H1 (cell line): ENCODE measurements around the gene RFX2. TPM values are rescaled to one million over a fixed set of nuclear protein-coding genes. Genes with fewer than 3 reads are reported as not detected.

Source experiments
- KDM5A ChIP-seq: fragments of 200-600 bp; IDR thresholded peaks from 2 replicates; pipeline ENCODE4 v1.7.1; 2012; ENCODE audit warnings: mild to moderate bottlenecking, low read length, inconsistent platforms, mixed read lengths
- TEAD4 ChIP-seq: IDR thresholded peaks from 2 replicates; pipeline ENCODE4 v1.6.1; 2012; ENCODE audit warnings: low read depth, low read length, inconsistent platforms, mixed read lengths
- polyA plus RNA-seq, 7 experiments: library from polyadenylated mRNA; depleted of rRNA in 3 of 7; stranded (reverse) in 5 of 7; unstranded in 2 of 7; fragments of >200 nt in 5 of 7; fragments of 200-250 nt in 2 of 7; gene quantifications; 1 replicate in 5 of 7; 2 replicates in 1 of 7; 4 replicates in 1 of 7; pipeline versions ENCODE4 v1.2.1 to v1.2.3, GENCODE V29; 2011 to 2013; ENCODE audit warnings: missing spikeins in 2 of 7, mixed read lengths in 2 of 7
- total RNA-seq: library from RNA; stranded (reverse); fragmentation: NEBNext Ultra II Directional; extraction: Animal tissue kit (Norgen Biotek cat#: 25700); gene quantifications from 2 replicates; pipeline ENCODE4 v1.2.1, GENCODE V29; 2021
- TF ChIP-seq, protein P1 (sequence below): fragments of 300-600 bp; sonication (generic); IDR thresholded peaks from 2 replicates; pipeline ENCODE4 v1.7.1; 2012; ENCODE audit warnings: low read length, moderate library complexity, mild to moderate bottlenecking, inconsistent platforms; ENCODE audit not compliant: insufficient replicate concordance

RFX2 gene
- total and polyA plus RNA-seq, 2 of the 8 experiments (the other 6 are each of a cell fraction or from before 2014, with no cell fraction given), result 4.8 to 5.3 TPM

DNA sequence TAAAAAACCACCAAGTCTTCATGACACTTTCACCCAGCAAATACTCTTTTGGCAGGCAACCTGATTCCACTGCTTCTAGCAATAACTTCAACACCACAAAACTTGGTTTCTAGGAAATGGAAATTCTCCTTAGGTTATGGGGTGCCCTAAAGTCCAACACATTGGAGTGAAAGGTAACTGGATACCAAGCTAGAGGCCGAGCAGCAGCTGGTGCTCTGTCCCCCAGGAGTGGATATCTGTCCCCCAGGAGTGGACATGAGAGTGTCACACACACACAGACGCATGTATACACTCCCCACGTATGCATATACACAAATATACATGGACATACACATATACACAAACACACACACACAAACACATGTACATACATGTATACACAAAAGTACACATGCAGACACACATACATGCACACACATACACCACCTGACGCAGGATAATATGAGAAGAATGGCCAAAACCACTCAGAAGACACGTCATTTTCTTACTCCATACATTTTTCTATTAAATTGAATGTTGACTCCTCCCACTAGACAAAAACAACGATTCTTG, 50.8 kb downstream of the RFX2 start (continued):
- TF ChIP-seq, protein P1, sequence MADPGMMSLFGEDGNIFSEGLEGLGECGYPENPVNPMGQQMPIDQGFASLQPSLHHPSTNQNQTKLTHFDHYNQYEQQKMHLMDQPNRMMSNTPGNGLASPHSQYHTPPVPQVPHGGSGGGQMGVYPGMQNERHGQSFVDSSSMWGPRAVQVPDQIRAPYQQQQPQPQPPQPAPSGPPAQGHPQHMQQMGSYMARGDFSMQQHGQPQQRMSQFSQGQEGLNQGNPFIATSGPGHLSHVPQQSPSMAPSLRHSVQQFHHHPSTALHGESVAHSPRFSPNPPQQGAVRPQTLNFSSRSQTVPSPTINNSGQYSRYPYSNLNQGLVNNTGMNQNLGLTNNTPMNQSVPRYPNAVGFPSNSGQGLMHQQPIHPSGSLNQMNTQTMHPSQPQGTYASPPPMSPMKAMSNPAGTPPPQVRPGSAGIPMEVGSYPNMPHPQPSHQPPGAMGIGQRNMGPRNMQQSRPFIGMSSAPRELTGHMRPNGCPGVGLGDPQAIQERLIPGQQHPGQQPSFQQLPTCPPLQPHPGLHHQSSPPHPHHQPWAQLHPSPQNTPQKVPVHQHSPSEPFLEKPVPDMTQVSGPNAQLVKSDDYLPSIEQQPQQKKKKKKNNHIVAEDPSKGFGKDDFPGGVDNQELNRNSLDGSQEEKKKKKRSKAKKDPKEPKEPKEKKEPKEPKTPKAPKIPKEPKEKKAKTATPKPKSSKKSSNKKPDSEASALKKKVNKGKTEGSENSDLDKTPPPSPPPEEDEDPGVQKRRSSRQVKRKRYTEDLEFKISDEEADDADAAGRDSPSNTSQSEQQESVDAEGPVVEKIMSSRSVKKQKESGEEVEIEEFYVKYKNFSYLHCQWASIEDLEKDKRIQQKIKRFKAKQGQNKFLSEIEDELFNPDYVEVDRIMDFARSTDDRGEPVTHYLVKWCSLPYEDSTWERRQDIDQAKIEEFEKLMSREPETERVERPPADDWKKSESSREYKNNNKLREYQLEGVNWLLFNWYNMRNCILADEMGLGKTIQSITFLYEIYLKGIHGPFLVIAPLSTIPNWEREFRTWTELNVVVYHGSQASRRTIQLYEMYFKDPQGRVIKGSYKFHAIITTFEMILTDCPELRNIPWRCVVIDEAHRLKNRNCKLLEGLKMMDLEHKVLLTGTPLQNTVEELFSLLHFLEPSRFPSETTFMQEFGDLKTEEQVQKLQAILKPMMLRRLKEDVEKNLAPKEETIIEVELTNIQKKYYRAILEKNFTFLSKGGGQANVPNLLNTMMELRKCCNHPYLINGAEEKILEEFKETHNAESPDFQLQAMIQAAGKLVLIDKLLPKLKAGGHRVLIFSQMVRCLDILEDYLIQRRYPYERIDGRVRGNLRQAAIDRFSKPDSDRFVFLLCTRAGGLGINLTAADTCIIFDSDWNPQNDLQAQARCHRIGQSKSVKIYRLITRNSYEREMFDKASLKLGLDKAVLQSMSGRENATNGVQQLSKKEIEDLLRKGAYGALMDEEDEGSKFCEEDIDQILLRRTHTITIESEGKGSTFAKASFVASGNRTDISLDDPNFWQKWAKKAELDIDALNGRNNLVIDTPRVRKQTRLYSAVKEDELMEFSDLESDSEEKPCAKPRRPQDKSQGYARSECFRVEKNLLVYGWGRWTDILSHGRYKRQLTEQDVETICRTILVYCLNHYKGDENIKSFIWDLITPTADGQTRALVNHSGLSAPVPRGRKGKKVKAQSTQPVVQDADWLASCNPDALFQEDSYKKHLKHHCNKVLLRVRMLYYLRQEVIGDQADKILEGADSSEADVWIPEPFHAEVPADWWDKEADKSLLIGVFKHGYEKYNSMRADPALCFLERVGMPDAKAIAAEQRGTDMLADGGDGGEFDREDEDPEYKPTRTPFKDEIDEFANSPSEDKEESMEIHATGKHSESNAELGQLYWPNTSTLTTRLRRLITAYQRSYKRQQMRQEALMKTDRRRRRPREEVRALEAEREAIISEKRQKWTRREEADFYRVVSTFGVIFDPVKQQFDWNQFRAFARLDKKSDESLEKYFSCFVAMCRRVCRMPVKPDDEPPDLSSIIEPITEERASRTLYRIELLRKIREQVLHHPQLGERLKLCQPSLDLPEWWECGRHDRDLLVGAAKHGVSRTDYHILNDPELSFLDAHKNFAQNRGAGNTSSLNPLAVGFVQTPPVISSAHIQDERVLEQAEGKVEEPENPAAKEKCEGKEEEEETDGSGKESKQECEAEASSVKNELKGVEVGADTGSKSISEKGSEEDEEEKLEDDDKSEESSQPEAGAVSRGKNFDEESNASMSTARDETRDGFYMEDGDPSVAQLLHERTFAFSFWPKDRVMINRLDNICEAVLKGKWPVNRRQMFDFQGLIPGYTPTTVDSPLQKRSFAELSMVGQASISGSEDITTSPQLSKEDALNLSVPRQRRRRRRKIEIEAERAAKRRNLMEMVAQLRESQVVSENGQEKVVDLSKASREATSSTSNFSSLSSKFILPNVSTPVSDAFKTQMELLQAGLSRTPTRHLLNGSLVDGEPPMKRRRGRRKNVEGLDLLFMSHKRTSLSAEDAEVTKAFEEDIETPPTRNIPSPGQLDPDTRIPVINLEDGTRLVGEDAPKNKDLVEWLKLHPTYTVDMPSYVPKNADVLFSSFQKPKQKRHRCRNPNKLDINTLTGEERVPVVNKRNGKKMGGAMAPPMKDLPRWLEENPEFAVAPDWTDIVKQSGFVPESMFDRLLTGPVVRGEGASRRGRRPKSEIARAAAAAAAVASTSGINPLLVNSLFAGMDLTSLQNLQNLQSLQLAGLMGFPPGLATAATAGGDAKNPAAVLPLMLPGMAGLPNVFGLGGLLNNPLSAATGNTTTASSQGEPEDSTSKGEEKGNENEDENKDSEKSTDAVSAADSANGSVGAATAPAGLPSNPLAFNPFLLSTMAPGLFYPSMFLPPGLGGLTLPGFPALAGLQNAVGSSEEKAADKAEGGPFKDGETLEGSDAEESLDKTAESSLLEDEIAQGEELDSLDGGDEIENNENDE, result no peak
- no peak for TF ChIP-seq TEAD4
- no peak for TF ChIP-seq KDM5A
